Osteoblast (primary cell): ENCODE measurements around the gene CNTNAP5. TPM values are rescaled to one million over a fixed set of nuclear protein-coding genes. Genes with fewer than 3 reads are reported as not detected.

Experiments
- DNase-seq: peaks from one replicate; pipeline ENCODE4 v3.0.0; 2011; ENCODE audit warnings: low spot score, mixed read lengths; ENCODE audit not compliant: insufficient read length; ENCODE audit errors: missing footprints
- H2AFZ ChIP-seq: 2 replicates; pipeline ENCODE4 v1.6.0; 2011; ENCODE audit warnings: mild to moderate bottlenecking, low read length
- H3K27ac ChIP-seq: 2 replicates; pipeline ENCODE4 v1.5.1; 2011; ENCODE audit warnings: mild to moderate bottlenecking, low read depth, low read length, moderate library complexity
- H3K27me3 ChIP-seq: 2 replicates; pipeline ENCODE4 v1.6.0; 2012; ENCODE audit warnings: mild to moderate bottlenecking, control low read depth, inconsistent platforms, low read length, moderate library complexity; ENCODE audit not compliant: insufficient read depth
- H3K36me3 ChIP-seq: 2 replicates; pipeline ENCODE4 v1.5.1; 2011; ENCODE audit warnings: mild to moderate bottlenecking, low read length, control low read depth, moderate library complexity; ENCODE audit not compliant: insufficient read depth
- H3K4me1 ChIP-seq: 2 replicates; pipeline ENCODE4 v1.5.1; 2011; ENCODE audit warnings: mild to moderate bottlenecking, low read length, control low read depth, moderate library complexity; ENCODE audit not compliant: insufficient read depth
- H3K4me2 ChIP-seq: 2 replicates; pipeline ENCODE4 v1.6.0; 2011; ENCODE audit warnings: mild to moderate bottlenecking, low read length; ENCODE audit not compliant: insufficient read depth
- H3K4me3 ChIP-seq: fragments of 200-600 bp; sonication (generic); 3 replicates; pipeline ENCODE4 v1.5.1; 2012; ENCODE audit warnings: mild to moderate bottlenecking, low read length, inconsistent platforms; ENCODE audit not compliant: insufficient read depth
- H3K79me2 ChIP-seq: 2 replicates; pipeline ENCODE4 v1.6.0; 2012; ENCODE audit warnings: mild to moderate bottlenecking, low read length, control low read depth, inconsistent platforms; ENCODE audit not compliant: insufficient read depth
- H3K9me3 ChIP-seq: 2 replicates; pipeline ENCODE4 v1.5.1; 2011; ENCODE audit warnings: low read depth, low read length, control low read depth
- H4K20me1 ChIP-seq: 2 replicates; pipeline ENCODE4 v1.6.0; 2012; ENCODE audit warnings: mild to moderate bottlenecking, low read length, control low read depth; ENCODE audit not compliant: insufficient read depth
- total RNA-seq: library from RNA; depleted of rRNA; stranded (reverse); fragments of >200 nt; gene quantifications from 2 replicates; pipeline ENCODE4 v1.2.3, GENCODE V29; 2012
- TF ChIP-seq, protein P1 (sequence below): IDR thresholded peaks from 2 replicates; pipeline ENCODE4 v1.5.1; 2011; ENCODE audit warnings: mild to moderate bottlenecking, low read depth, low read length, moderate library complexity; ENCODE audit errors: extremely low read depth

Gene CNTNAP5
- total RNA-seq, 1 donor, result not detected

GRCh38 chr2:124025891-124026434 is 876 bp downstream of the CNTNAP5 start:
- Histone ChIP-seq H3K36me3 (no peaks in the 10 kb centered on the region), H3K4me2 (no peak overlapping the region), H3K79me2 (no peaks in the 10 kb centered on the region), H3K9me3 (no peaks in the 10 kb centered on the region), H3K4me1 (no peaks in the 10 kb centered on the region), H2AFZ (no peak overlapping the region), H4K20me1 (no peaks in the 10 kb centered on the region), H3K27me3 (no peaks in the 10 kb centered on the region), H3K27ac (no peak overlapping the region), H3K4me3 (no peak overlapping the region)
- DNase-seq, result peak; percentile 58
- TF ChIP-seq, protein P1, sequence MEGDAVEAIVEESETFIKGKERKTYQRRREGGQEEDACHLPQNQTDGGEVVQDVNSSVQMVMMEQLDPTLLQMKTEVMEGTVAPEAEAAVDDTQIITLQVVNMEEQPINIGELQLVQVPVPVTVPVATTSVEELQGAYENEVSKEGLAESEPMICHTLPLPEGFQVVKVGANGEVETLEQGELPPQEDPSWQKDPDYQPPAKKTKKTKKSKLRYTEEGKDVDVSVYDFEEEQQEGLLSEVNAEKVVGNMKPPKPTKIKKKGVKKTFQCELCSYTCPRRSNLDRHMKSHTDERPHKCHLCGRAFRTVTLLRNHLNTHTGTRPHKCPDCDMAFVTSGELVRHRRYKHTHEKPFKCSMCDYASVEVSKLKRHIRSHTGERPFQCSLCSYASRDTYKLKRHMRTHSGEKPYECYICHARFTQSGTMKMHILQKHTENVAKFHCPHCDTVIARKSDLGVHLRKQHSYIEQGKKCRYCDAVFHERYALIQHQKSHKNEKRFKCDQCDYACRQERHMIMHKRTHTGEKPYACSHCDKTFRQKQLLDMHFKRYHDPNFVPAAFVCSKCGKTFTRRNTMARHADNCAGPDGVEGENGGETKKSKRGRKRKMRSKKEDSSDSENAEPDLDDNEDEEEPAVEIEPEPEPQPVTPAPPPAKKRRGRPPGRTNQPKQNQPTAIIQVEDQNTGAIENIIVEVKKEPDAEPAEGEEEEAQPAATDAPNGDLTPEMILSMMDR, result no peak

DNA sequence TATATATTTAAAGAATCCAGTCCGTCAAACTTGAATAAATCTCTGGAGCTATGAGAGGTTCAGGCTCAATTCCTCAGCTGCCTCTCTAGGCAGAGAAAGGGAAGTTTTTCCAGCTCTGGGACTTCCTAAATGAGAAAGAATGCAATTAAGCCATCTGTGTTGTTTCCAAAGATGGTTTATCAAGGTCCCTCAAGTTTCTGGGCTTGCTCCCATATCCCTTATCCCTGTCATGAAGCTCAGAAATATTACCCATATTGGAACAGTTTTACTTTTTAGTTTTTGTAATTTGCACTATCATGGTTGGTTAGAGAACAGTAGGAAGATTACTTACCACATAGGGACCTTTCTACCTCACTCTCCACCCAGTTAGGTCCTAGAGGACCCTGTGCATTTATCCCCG is 1.4 kb downstream of the CNTNAP5 start:
- H3K9me3 ChIP-seq, result no peaks in the 10 kb centered on the region
- H3K36me3 ChIP-seq, result no peaks in the 10 kb centered on the region
- H4K20me1 ChIP-seq, result no peaks in the 10 kb centered on the region
- no peak overlapping the region for H2AFZ ChIP-seq
- TF ChIP-seq, protein P1, result no peak
- H3K4me3 ChIP-seq, result no peak overlapping the region
- H3K79me2 ChIP-seq, result no peaks in the 10 kb centered on the region
- H3K4me1 ChIP-seq, result no peaks in the 10 kb centered on the region
- H3K27me3 ChIP-seq, result no peaks in the 10 kb centered on the region
- H3K27ac ChIP-seq, result no peak overlapping the region
- H3K4me2 ChIP-seq, result no peak overlapping the region
- DNase-seq, result peak; percentile 58

- peak; percentile 85 for DNase-seq
- H3K4me2 ChIP-seq, result no peak overlapping the region
- H3K79me2 ChIP-seq, result no peaks in the 10 kb centered on the region
- H3K27ac ChIP-seq, result no peak overlapping the region
- H3K4me3 ChIP-seq, result no peak overlapping the region
- no peaks in the 10 kb centered on the region for H3K27me3 ChIP-seq
- no peaks in the 10 kb centered on the region for H3K4me1 ChIP-seq
- TF ChIP-seq, protein P1, result peak; percentile 56
- H4K20me1 ChIP-seq, result no peaks in the 10 kb centered on the region
- no peaks in the 10 kb centered on the region for H3K9me3 ChIP-seq
- H3K36me3 ChIP-seq, result no peaks in the 10 kb centered on the region
- H2AFZ ChIP-seq, result no peak overlapping the region
Observed at GRCh38 chr2:124027182-124027581, 2.1 kb downstream of the CNTNAP5 start.

GRCh38 chr2:124032799-124033198 is 7.7 kb downstream of the CNTNAP5 start:
- Histone ChIP-seq H4K20me1 (no peaks in the 10 kb centered on the region), H3K27me3 (no peaks in the 10 kb centered on the region), H3K9me3 (no peaks in the 10 kb centered on the region), H3K27ac (no peak overlapping the region), H3K4me1 (no peaks in the 10 kb centered on the region), H3K4me2 (no peak overlapping the region), H3K4me3 (no peak overlapping the region), H2AFZ (no peak overlapping the region), H3K36me3 (no peaks in the 10 kb centered on the region), H3K79me2 (no peaks in the 10 kb centered on the region)
- no peak for DNase-seq
- TF ChIP-seq, protein P1, result no peak
